ENCODE measurements around the gene FBXL5.

The FBXL5 gene

DNA sequence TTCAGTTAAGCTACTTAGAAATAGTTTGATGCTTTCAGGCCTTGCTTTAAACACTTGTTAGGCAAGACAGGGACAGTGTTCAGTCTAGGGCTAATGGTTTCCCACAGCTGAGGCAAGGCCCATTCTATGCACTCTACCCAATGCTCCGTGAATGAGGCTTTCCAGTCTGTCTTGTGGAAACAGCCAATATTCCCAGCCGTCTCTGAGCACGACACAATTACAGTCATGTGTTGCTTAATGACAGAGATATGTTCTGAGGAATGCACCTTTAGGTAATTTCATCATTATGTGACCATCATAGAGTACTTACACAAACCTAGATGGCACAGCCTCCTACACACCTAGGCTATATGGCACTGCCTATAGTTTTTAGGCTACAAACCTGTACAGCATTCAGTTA, 16.9 kb upstream of the FBXL5 start:
- no peak for DNase-seq (ENCODE audit: low read depth)
- H3K4me3 ChIP-seq (ENCODE audit: low read depth, low read length) = no peak overlapping the region
- no peak for TF ChIP-seq CTCF (IDR thresholded peaks at IDR 0.05; ENCODE audit: control insufficient read depth, extremely low read depth, insufficient read depth)

- TF ChIP-seq CTCF (IDR thresholded peaks at IDR 0.05; ENCODE audit: control insufficient read depth, extremely low read depth, insufficient read depth) = no peak
Observed at GRCh38 chr4:15670576-15670975, 15.4 kb upstream of the FBXL5 start.

DNA sequence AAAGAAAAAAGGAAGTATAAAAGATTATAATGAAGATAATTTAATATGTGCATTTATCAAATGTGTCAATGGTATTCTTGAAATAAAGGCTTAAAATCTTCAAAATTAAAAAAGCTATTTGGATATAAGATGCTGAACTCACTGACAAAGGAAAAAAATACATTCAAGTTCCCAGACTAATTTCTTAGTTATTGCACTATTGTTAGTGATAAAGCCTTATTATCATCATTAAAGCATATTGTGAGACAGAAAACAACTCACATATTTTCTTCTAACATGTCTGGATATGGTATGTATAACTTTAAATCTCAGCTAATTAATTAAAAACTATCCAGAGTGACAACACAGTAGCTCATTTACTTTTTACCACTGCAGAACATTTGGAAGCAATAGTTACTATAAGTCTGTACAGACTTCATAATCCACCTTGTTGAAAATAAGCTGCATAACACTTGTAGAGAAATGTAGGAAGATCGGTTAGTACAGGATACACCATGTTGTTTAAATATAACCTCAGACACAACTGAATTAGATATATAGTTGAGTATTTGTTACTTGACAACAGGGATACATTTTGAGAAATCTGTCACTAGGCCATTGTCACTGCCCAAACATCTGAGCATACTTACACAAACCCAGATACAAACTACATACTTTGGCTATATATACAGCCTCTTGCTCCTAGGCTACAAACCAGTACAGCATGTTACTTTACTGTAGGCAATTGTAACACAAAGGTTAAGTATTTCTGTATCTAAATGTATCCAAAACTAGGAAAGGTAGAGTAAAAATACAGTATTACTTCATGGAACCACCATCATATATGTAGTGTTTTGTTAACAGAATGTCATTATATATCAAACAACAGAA, 13.6 kb upstream of the FBXL5 start:
- DNase-seq (ENCODE audit: low read depth) = no peak
- no peak overlapping the region for H3K4me3 ChIP-seq (ENCODE audit: low read depth, low read length)
- no peak for TF ChIP-seq CTCF (IDR thresholded peaks at IDR 0.05; ENCODE audit: control insufficient read depth, extremely low read depth, insufficient read depth)

More at GRCh38 chr4:15670576-15670975, 15.4 kb upstream of the FBXL5 start:
- no peak overlapping the region for H3K4me3 ChIP-seq (ENCODE audit: low read depth, low read length)
- no peak for DNase-seq (ENCODE audit: low read depth)

GRCh38 chr4:15667006-15667405, 11.8 kb upstream of the FBXL5 start:
- TF ChIP-seq CTCF (IDR thresholded peaks at IDR 0.05; ENCODE audit: control insufficient read depth, extremely low read depth, insufficient read depth) = no peak
- H3K4me3 ChIP-seq (ENCODE audit: low read depth, low read length) = no peak overlapping the region
- no peak for DNase-seq (ENCODE audit: low read depth)

DNA sequence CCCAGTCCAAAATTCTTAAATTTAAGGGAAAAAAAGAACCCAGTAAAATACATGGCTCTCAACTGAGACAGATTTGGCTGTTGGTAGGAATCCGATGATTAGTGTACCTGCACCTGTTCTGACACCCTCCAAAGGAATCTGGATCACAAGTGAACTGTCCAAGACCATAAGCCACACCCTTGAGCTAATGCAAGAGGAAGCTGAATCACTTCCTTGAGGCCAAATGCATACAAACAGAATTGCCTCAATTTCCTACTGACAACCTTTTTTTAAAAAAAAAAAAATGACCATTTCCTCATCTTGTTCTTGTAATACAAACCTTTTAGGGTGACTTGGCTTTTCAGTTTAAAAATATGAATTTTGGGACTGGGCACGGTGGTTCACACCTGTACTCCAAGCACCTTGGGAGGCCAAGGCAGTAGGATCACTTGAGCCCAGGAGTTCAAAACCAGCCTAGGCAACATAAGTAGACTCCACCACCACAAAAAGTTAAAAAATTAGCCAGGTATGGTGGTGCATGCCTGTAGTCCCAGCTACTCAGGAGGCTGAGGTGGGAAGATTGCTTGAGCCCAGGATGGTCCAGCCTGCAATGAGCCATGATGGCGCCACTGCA, 10.7 kb upstream of the FBXL5 start:
- no peak overlapping the region for H3K4me3 ChIP-seq (ENCODE audit: low read depth, low read length)
- no peak for TF ChIP-seq CTCF (IDR thresholded peaks at IDR 0.05; ENCODE audit: control insufficient read depth, extremely low read depth, insufficient read depth)
- DNase-seq (ENCODE audit: low read depth) = no peak

DNA sequence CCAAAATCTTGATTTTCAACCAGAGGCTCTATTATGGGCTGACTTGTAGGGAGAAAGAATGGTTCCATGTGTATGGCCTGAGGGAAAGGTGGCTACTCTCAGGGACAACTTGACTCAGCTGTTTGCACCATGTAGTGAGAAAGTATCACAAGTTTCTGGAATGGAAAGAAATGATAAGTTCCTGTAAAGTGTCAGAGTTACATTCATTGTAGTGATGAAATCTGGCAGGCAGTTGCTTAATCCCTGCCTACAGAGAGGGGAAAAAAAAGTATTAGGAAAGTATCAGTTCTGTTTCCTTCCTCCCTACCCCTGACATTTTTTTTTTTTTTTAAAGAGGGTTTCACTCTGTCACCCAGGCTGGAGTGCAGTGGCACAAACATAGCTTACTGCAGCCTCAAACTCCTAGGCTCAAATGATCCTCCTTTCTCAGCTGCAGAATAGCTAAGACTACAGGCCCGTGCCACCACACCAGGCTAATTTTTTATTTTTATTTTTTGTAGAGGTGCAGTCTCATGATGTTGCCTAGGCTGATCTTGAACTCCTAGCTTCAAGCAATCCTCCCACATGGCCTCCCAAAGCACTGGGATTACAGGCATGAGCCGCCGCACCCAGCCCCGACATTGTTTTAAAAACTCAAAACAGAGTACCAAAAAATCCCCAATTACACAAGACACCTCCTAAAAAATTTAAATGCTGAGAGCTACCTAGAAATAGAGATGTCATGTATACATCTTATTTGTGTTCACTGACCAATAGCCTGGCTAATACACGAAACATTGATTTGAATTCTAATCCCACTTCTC, 4.8 kb upstream of the FBXL5 start:
- no peak for TF ChIP-seq CTCF (IDR thresholded peaks at IDR 0.05; ENCODE audit: control insufficient read depth, extremely low read depth, insufficient read depth)
- no peak overlapping the region for H3K4me3 ChIP-seq (ENCODE audit: low read depth, low read length)
- no peak for DNase-seq (ENCODE audit: low read depth)

Data from LNCaP clone FGC (cell line).